GM19043 (cell line): ENCODE measurements around the gene UNC5A.

Experiments
- ATAC-seq: cut with Tn5 transposase; IDR thresholded peaks from one replicate; pipeline ENCODE4 v1.9.1; 2021; ENCODE audit warnings: low read depth; ENCODE audit not compliant: unreplicated experiment

UNC5A gene

DNA sequence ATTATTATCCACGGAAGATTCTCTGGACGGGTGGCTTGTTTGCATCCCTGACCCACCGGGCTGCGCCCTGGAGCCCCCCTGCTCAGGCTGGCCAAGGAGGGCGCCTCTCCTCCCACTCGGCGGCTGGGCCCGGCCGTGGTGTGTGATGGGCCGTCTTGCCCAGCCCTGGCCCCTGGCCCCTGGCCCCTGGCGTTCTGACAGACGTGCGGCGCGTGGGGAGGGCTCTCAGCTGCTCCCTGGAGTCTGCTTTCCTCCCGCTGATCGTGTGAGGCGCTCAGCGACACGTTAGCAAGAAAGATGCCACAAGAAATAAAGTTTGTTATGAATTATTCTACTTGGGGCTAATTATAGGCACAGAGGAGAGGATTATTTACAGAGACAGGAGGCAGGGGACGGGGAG is 33.3 kb downstream of the UNC5A start:
- no peak for ATAC-seq

DNA sequence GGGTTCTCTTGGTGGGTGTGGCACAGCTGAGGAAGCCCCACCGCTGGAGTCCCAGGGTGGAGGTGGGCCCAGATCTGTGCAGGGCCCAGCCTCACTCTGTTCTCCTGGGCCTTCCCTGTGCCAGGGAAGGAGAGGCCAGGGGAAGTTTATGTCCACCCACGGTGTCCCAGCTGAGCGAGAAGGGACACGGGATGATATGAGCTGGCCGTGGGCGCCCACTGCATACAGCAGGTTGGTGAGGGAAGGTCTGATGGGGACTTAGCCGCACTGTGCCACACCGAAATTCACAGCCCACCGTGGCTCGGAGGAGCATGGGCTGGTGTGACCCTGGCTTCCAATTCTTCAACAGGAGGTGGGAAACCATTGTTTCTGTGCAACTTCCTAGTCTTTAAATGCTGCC is 33.9 kb downstream of the UNC5A start:
- ATAC-seq: no peak

DNA sequence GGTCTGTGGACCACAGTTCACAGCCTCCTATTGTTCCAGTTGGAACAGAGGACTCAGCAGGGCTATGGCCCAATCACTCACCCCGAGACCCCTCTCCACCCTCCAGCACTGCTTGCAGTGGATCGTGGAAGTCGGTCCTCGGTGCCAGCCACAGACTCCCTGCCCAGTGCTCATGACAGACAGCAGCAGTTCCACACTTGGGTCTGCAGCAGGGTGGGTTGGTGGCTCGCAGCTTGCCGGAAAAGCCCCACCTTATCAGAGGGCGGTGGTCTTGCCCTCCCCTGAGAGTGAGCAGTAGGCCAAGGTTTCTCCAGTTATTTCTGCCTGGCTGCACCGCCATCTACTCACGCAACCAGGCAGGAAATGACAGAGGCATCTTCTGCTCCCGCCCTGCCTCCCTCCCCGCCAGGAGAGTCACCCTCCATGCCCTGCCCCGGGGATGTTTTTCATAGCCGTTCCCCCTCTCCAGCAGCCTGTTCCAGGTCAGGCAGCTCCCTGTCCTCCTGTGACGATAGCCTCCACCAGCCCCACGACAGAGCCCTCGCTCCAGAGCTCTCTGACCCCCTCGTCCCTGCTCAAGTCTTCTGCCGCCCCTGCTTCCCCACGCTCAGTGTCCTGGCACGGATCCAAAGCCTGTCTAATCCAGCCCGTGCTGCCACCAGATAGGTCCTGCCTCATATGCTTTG is 34.5 kb downstream of the UNC5A start:
- ATAC-seq: no peak

DNA sequence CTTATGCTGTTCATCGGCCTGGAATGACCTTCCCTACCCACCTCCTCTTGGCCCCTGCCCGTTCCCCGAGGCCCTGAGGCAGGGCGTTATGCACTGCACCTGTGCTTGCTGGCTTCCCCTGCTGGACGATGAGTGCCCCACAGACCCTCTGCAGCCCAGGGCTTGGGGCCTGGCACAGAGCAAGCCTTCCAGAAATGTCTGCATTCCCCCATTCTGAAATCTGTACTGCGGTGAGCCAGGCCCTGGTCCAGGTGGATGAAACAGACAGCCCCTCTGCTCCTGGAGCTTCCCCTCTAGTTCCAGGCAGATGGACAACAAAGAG is 35.0 kb downstream of the UNC5A start:
- no peak for ATAC-seq

DNA sequence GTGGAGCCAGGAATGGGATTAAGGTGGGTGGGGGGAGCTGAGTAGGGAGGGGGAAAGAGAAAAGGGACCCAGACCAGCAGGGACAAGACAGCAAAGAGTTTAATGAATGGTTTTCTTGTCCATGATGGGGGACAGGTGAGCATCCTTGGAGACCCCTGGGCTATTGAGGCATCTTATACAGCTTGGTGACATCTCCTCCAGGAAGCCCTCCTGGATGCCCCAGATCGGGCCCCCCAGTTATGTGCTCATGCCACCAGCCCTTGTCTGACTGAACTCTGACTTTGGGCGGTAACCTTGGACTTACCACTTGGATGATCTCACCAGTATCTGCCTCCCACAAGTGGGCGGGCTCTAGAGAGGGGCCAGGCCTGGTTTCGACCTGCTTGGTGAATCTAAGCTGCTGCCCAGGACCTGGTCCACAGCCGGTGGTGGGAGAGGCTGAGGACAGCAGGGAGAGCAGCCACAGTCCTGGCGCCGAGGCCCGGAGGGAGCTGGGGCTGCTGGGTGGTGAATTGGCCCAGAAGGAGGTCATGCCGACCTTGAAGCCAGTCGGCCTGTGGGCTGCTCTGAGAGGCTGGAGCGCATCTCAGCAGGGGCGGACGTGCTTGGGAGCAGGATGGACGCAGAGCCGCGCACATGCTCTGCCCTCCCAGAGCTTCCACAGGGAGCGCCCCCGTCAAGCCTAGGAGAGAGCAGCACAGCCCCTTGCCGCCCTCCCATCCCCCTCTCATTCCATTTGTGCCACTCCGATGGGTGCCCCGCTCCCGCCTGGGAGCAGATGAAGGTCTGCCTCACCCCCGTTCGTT is 36.2 kb downstream of the UNC5A start:
- no peak for ATAC-seq

DNA sequence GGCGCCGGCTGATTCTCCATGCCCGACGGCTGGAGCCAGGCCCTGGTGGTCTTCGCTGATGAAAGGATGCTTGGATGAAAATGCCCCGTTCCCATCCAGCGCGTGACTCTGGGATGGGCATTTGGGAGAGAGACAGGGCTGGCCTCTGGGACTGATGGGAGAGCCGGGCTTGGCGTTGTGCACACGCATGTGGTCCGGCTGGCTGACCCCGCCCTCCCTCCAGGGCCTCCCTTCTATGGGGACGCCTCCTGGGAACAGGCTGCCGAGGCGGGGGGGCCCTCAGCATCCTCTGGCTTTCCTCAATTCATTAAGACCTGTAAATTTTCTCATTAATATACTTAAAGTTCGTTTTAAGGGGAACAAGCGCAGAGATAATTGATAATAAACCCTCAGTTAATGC is 36.8 kb downstream of the UNC5A start:
- no peak for ATAC-seq

DNA sequence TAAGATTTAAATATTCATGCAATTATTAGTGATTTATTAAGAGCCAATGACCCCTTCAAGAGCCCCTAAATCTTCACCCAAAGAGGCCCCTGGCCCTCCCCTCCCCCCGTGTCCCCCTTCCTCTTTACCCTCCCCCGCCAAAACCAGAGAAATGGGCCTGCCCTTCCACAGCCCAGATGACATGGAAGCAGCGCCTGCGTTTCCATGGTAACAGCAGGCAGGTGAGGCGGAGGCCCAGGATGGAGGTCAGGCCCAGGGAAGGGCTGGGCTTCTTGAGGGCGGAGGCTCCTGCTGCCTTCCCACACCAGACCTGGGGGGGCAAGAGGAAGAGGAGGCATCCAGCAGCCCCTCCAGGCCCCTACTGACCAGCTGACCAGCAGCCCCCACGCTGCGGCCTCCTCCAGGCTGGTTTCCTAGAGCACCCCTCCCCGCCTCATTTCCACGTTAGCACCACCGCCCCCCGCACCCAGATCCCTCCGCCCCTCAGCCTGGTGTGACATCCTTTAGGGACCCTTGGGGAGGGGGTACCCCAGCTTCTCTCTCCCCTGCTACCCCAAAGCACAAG is 37.4 kb downstream of the UNC5A start:
- ATAC-seq: no peak

DNA sequence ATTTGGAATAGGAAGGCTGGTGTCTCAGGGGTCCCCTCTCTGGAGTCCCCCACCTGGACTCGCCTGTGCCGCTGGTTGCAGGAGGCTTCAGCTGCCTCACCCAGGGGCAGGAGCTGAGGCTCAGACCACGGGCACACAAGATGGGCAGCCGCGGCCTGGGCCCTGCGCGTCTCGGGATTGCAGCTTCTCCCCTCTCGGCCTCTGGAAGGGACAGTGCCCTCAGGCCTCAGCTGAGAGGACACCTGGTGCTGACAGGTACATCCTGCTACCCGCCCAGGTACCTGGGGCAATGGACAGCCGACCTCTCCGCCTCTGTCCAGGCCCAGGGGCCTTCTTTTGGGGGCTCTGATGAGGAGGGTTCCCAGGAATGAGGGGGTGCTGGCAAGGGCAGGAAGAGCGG is 38.3 kb downstream of the UNC5A start:
- ATAC-seq: no peak

DNA sequence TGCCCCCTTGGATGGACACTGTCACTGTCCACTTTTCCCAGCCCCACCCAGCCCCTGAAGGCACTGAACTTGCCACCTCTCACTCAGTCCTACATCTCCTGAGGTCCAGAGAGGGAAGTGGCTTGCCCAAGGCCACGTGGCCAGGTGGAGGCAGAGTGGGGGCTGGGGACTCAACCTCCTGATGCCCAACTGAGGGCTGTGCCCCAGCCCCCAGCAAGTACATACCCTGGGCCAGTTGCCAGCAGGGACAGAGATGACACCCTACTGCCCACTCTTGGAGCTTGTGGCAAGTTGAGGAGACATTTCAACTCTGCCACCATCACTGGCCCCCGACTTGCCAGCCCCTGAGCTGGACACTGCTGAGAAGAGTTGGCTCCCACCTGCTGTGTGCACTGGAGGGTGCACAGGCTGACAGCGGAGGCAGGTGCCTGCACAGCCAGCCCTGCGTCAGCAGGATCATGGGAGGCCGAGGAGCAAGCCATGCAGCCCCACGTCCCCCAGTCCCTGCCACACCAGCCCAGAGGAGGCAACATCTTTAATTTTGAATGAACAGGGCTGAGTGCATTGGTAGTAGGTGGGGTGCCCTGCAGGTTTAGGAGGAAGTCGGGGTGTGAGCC is 39.4 kb downstream of the UNC5A start:
- ATAC-seq: no peak

DNA sequence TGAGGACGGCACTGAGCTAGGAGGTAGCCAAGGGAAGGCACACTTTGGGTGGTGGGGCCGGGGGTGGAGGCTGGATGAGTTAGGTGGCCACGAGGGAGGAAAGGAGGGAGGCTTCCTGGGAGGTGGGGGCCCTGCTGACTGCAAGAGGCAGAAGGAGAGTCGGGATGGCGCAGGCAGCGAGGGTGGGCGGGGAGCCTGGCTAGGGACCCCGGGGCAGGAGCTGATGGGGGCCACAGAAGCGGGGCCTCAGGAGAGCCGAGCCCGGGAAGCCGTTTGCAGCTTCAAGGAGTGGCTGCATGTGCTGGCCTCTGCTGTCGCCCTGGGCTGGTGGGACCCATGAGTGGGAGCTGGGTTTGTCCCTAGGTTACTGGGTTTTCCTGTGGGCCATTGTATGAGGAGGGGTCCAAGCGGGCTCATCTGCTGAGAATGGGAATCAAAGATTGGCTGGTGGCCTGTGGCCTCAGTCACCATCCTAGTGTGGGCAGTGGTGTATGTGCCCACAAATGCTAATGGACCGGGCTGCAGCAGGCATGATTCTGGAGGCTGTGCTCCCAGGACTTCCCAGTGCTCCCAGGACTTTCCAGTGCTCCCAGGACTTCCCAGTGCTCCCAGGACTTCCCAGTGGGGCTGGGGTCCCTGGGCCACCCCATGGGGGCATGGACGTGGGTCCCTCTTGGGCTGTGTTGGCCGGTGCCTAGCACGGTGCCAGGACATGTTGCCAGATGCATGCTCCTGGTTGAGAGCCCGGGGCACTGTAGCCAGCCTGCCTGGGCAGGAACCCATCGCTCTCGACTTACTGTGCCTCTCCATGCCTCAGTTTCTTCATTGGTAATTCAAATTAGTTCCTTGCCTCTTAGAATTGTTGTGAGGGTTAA is 40.2 kb downstream of the UNC5A start:
- ATAC-seq: no peak

DNA sequence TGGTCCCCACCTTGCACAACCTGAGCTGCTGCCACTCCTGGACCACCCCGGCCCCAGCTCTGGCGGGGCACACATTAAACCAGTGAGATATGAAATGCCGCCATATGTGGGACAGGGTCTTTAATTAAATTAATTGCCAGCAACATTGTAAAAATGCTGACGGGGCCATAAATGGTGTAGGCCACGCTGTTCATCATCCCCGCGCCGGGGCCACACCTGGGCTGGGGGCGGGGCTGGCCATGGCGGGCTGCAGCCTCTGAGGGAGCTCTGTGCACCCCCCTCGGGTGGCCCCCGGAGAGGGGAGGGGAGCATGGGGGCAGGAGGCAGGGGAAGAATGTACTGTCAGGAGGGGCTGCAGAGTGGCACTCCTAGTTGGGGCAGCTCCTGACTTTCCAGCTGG is 41.0 kb downstream of the UNC5A start:
- ATAC-seq: no peak

DNA sequence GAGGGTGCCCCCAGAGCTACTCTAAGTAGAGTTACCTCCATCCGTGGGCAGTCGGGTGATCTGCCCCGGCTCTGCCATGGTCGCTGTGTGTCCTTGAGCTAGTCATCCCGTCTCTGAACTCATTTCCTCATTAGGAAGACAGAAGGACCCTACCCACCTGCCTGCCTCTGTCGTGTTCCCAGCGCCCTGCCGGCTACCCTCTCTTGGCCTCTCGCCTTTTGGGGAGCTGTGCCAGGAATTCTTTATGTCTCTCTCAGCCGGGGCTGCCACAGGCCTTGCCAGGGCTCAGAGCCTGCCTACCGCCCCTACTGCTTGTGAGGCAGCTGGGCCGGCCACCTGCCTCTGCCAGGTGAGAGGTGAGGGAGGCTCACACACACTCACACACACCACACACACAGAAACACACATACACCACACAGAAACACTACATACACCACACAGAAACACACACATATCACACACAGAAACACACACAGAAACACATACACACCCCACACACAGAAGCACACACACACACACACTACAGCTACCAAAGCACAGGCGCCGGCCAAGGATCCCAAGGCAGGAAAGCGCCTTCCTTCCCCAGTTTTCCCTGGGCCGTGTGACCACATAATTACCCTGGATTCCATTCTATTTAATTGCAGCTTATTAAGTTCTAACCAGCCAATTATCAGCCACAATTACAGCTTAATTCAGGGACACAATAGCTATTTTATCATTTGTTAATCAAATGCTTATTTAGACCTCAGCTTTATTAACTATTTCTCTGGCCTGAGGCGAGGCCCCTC is 41.7 kb downstream of the UNC5A start:
- no peak for ATAC-seq

DNA sequence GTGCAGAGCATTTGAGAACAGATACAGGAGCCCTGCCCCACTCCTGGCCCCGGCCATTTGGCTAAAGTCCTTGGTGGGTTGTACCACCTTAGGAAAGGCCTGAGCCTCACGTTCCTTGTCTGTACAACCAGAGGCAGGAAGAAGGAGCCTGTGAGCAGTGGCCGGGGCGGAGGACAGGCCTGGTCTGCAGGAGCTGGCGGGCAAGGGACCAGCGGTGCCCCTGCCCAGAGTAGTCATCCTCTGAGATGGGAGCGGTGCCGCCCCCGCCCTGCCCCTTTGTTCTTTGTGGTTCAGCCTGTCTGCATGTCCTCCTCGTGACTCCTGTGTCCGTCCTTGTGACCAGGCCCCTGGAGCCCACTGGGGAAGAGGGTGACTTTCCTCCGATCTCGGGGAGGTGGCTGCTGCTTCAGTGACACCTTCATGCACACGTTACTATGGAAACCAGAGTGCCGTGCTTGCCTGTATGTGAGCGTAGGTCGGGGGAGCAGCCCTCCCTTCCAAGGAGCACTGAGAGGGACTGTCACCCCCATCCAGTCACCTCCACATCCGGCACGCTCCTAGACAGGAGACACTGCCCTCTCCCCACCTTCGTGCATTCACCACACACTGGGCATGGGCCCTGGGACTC is 42.9 kb downstream of the UNC5A start:
- ATAC-seq: no peak

DNA sequence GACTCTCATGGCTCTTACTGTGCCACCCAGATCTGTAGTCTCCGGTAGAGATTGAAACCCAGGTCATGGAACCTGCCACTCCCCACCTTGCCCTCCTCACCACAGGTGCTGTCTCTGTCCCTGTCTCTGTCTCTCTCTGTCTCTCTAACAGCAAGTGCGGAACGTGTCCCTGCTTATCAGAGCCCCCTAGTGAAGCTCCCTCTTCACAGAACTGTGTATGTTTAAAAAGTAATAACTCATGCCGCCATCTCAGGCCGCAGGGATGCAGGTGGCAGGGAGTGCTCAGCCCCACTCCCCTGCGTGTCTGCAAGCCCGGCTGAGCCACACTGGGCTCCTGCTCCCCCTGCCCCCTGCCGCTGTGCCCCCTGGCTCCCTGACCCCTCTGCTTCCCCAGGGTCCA is 43.8 kb downstream of the UNC5A start:
- no peak for ATAC-seq

DNA sequence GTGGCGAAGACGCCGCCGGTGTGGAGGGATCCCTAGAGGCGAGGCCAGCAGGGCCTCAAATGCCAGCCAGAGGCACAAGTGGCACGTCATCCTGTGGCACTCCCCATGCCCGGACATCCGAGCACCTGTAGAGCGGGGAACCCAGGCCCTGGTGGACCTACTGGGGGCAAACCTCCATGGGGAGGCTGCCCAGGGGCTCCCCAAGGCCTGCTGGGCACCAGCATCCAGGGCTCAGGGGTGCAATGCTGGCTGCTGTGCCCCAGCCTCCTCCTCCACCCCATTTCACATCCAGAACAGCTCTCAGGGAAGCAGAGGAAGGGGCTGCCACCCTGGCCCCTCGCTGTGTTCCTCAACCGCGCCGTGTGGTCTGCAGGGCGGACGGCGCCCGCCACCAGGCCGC is 45.2 kb downstream of the UNC5A start:
- ATAC-seq: no peak

DNA sequence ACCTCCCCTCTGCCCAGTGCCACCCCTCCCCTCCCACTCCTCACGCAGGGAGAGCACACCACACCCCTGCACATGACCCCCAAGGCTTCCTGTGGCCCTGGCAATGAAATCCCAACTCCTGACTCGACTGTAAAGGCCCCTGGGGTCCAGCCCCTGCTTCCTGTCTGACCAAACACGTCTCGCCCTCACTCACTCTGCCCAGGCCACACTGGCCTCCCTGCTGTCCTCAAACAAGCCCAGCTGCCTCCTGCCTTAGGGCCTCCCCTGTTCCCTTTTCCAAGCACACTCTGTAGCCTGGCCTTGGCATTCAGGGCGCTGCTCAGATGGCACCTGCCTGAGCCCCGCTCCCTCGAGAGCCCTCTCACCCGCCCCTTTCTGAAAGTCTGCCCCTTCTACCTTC is 46.4 kb downstream of the UNC5A start:
- ATAC-seq: no peak

DNA sequence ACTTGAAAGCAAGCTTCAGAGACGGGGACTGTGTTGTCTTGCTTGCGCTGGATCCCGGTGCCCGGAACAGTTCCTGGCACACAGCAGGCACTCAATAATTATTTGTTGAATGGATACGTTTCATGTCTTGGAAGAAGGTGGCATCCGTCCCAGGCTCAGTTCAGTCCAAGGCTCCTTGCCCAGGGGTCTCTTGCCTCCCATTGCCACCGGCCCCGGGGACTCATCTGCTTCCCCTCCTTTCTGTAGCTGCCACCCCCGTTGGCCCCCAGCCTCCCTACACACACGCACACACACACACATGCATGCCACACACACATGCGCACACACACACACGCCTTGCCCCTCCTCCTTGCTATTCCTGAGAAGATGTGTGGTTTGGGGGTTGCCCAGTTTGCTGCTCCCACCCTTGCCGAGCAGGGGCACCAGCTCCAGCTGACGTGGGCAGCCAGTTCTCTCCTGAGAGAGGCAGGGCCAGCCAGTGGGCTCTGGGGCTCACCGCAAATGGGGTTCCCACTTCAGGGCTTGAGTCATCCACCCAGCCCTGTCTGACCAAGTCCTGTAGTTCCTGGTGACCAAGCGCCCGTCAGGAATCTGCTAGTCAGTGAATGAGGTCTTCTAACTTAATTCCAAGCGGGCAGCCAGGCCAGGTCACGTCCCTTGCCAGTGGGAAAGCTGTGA is 47.0 kb downstream of the UNC5A start:
- no peak for ATAC-seq

DNA sequence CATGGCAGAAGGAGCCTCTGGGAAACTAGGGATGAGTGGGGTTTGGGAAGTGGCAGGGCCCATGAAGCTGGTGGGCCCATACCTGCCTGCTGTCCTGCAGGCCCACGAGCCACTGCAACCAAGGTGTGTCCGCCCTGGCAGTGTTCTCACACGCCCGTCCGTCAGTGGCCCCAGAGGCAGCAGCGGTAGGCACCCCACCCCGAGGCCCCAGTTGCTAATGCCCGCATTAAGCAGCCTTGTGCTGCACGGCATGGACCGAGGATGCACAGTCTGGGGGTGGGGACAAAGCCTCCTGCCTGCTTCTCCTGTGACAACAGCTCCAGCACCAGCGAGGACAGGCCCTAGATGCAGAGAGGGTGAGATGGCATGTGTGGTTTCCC is 47.5 kb downstream of the UNC5A start:
- ATAC-seq: no peak

DNA sequence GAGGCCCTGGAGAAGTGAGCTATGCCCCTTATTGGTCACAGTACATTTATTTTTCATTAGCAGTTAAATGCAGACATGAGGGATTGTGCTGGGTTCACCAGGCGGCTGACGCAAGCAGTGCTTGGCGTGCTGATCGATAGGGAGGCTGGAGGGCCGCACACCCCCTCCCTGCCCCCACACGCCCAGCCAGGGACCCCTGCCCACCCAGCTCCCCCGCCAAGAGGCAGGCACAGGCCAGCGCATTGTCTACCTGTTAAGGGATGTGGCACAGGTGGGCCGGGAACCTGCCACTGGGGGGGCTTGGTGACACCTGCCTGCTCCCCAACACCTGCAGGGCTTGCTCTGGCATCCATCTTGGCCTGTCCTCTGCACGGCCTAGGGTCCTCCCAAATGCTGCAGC is 49.6 kb downstream of the UNC5A start:
- ATAC-seq: no peak
